ENCODE results near the gene ZPR1. TPM values are rescaled to one million over a fixed set of nuclear protein-coding genes. Genes with fewer than 3 reads are reported as not detected.

Gene ZPR1
- total RNA-seq, 1 experiment from 2014 or later = 89.5 TPM

DNA sequence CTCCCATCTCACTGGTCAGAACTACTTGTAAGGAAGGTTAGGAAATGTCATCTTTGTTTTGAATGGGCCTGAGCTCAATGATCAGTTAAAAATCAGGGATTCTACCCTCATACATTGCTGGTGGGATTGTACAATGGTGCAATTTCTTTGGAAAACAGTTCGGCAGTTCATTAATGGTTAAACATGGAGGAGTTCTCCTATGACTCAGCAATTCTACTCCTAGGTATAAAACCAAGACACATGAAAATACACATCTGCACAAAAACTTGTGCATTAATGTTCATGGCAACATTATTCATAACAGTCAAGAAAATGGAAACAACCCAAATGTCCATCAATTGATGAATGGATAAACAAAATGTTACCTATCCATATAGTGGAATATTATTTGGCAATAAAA, 8.7 kb upstream of the ZPR1 start:
- CTCF ChIA-PET = no interaction called here
- Histone ChIP-seq H3K27me3 (ENCODE audit: low read length) (no peaks in the 10 kb centered on the region), H3K9me2 (replicated peaks; ENCODE audit: low read length) (no peaks in the 10 kb centered on the region), H3K79me2 (ENCODE audit: low read length) (no peaks in the 10 kb centered on the region), H3K9ac (ENCODE audit: low read length) (no peak overlapping the region), H3K36me3 (ENCODE audit: low read depth, low read length) (no peaks in the 10 kb centered on the region), H3K4me3 (ENCODE audit: low read length) (no peak overlapping the region), H3K27ac (ENCODE audit: low read length) (no peak overlapping the region), H3K4me2 (ENCODE audit: low read length) (no peak overlapping the region), H3K4me1 (ENCODE audit: insufficient read depth, low read length) (peaks cover 19% of the 10 kb centered on the region), H4K20me1 (ENCODE audit: low read length) (no peaks in the 10 kb centered on the region), H3K9me3 (ENCODE audit: low read length) (no peaks in the 10 kb centered on the region), H3F3A (ENCODE audit: low read length, unreplicated experiment) (no peaks in the 10 kb centered on the region), H2AFZ (ENCODE audit: low read length) (no peak overlapping the region)
- ATAC-seq (no peak), DNase-seq (no peak)
- no TSS peak for BruUV-seq (replicated peaks)
- TF ChIP-seq EZH2phosphoT487 (IDR thresholded peaks at IDR 0.05; ENCODE audit: borderline replicate concordance, low read length) = no peak
- TF ChIP-seq EZH2 (IDR thresholded peaks at IDR 0.05; ENCODE audit: low read length, unreplicated experiment) = no peak
- TF ChIP-seq, protein P1, sequence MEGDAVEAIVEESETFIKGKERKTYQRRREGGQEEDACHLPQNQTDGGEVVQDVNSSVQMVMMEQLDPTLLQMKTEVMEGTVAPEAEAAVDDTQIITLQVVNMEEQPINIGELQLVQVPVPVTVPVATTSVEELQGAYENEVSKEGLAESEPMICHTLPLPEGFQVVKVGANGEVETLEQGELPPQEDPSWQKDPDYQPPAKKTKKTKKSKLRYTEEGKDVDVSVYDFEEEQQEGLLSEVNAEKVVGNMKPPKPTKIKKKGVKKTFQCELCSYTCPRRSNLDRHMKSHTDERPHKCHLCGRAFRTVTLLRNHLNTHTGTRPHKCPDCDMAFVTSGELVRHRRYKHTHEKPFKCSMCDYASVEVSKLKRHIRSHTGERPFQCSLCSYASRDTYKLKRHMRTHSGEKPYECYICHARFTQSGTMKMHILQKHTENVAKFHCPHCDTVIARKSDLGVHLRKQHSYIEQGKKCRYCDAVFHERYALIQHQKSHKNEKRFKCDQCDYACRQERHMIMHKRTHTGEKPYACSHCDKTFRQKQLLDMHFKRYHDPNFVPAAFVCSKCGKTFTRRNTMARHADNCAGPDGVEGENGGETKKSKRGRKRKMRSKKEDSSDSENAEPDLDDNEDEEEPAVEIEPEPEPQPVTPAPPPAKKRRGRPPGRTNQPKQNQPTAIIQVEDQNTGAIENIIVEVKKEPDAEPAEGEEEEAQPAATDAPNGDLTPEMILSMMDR (conservative IDR thresholded peaks at IDR 0.05; ENCODE audit: low read depth, low read length) = no peak
- POLR2A ChIA-PET (ENCODE audit: unreplicated experiment) = no interaction called here
- intact Hi-C loops (cut with micrococcal nuclease) = no loop called here

DNA sequence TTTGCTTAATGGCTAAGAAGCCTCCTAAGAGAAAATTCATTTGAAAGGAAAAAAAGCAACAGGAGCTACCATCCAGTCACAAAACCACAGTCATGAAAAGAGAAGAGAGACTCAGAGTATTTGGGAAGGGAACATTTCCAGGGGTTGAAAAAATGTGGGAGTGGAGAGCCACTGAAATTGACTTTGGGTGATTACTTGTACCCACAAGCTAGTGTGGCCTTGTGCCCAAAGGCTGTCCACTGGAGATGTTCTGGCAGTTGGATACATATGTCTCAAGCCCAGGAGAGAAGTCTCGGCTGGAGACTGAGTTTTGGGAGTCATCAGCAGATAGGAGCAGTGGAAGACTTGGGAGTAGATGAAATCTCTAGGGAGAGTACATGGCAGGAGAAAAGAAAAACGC, 7.0 kb upstream of the ZPR1 start:
- ChIA-PET CTCF (no interaction called here), POLR2A (ENCODE audit: unreplicated experiment) (no interaction called here)
- intact Hi-C loops (cut with micrococcal nuclease) = loop anchor here (5.0 kb wide), 2 partner anchors 57 to 312 kb away; no protein-coding TSS in a partner anchor
- no peaks in the 10 kb centered on the region for H3K9me2 ChIP-seq (replicated peaks; ENCODE audit: low read length)
- H3K36me3 ChIP-seq (ENCODE audit: low read depth, low read length) = no peaks in the 10 kb centered on the region
- no peaks in the 10 kb centered on the region for H3K27me3 ChIP-seq (ENCODE audit: low read length)
- BruUV-seq (replicated peaks) = no TSS peak
- no peaks in the 10 kb centered on the region for H3K79me2 ChIP-seq (ENCODE audit: low read length)
- ATAC-seq = no peak
- no peak overlapping the region for H2AFZ ChIP-seq (ENCODE audit: low read length)
- DNase-seq = no peak
- no peaks in the 10 kb centered on the region for H4K20me1 ChIP-seq (ENCODE audit: low read length)
- no peak overlapping the region for H3K4me2 ChIP-seq (ENCODE audit: low read length)
- TF ChIP-seq, protein P1 (conservative IDR thresholded peaks at IDR 0.05; ENCODE audit: low read depth, low read length) = no peak
- no peaks in the 10 kb centered on the region for H3F3A ChIP-seq (ENCODE audit: low read length, unreplicated experiment)
- H3K9ac ChIP-seq (ENCODE audit: low read length) = no peak overlapping the region
- H3K4me1 ChIP-seq (ENCODE audit: insufficient read depth, low read length) = peaks cover 19% of the 10 kb centered on the region
- H3K4me3 ChIP-seq (ENCODE audit: low read length) = no peak overlapping the region
- no peak overlapping the region for H3K27ac ChIP-seq (ENCODE audit: low read length)
- no peaks in the 10 kb centered on the region for H3K9me3 ChIP-seq (ENCODE audit: low read length)

DNA sequence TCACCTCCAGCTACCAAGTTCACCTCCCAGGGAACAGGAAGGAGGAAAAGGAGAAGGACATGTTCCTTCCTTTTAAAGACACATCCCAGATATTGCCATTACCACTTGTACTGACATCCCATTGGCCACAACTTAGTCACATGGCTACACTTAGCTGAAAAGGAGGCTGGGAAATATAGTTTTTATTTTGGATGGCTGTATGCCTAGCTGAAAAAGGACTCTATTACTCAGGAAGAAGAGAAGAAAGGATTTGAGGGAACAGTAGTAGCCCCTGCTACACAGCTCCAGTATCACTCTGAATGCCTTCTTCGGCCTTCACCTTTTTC, 5.9 kb upstream of the ZPR1 start:
- Histone ChIP-seq H3K4me2 (ENCODE audit: low read length) (no peak overlapping the region), H3K9me3 (ENCODE audit: low read length) (no peaks in the 10 kb centered on the region), H3K36me3 (ENCODE audit: low read depth, low read length) (no peaks in the 10 kb centered on the region), H3K27me3 (ENCODE audit: low read length) (no peaks in the 10 kb centered on the region), H3K79me2 (ENCODE audit: low read length) (no peaks in the 10 kb centered on the region), H3F3A (ENCODE audit: low read length, unreplicated experiment) (no peaks in the 10 kb centered on the region), H3K4me3 (ENCODE audit: low read length) (no peak overlapping the region), H3K9ac (ENCODE audit: low read length) (no peak overlapping the region), H2AFZ (ENCODE audit: low read length) (no peak overlapping the region), H3K27ac (ENCODE audit: low read length) (no peak overlapping the region), H4K20me1 (ENCODE audit: low read length) (no peaks in the 10 kb centered on the region), H3K9me2 (replicated peaks; ENCODE audit: low read length) (no peaks in the 10 kb centered on the region), H3K4me1 (ENCODE audit: insufficient read depth, low read length) (peaks cover 19% of the 10 kb centered on the region)
- no TSS peak for BruUV-seq (replicated peaks)
- ATAC-seq (no peak), DNase-seq (peak; percentile 17)
- ChIA-PET CTCF (interaction anchor here (0.9 kb wide), 1 partner anchor 42 kb away, joined by 4 read pairs; no protein-coding TSS in a partner anchor), POLR2A (ENCODE audit: unreplicated experiment) (no interaction called here)
- intact Hi-C loops (cut with micrococcal nuclease) = loop anchor here (5.0 kb wide), 2 partner anchors 59 to 314 kb away; no protein-coding TSS in a partner anchor
- TF ChIP-seq EZH2phosphoT487 (IDR thresholded peaks at IDR 0.05; ENCODE audit: borderline replicate concordance, low read length) = no peak
- TF ChIP-seq EZH2 (IDR thresholded peaks at IDR 0.05; ENCODE audit: low read length, unreplicated experiment) = no peak
- TF ChIP-seq, protein P1 (conservative IDR thresholded peaks at IDR 0.05; ENCODE audit: low read depth, low read length) = no peak

Data from PC-3 (cell line).